HepG2 (cell line): ENCODE measurements around the gene DUS1L. TPM values are rescaled to one million over a fixed set of nuclear protein-coding genes. Genes with fewer than 3 reads are reported as not detected.

ENCODE experiments used
- AHDC1 ChIP-seq: sonication (generic); formaldehyde crosslinking; IDR thresholded peaks from 2 replicates; pipeline ENCODE4 v1.5.1; 2020; ENCODE audit warnings: mild to moderate bottlenecking, missing genetic modification reagents, borderline replicate concordance
- GFI1 ChIP-seq: sonication (generic); formaldehyde crosslinking; IDR thresholded peaks from 2 replicates; pipeline ENCODE4 v1.5.0; 2020; ENCODE audit warnings: missing genetic modification reagents, mild to moderate bottlenecking, borderline replicate concordance
- IRF1 ChIP-seq: sonication (generic); formaldehyde crosslinking; IDR thresholded peaks from 2 replicates; pipeline ENCODE4 v1.4.0; 2020; ENCODE audit warnings: low read depth, mild to moderate bottlenecking, missing genetic modification reagents
- MXD4 ChIP-seq: IDR thresholded peaks from 2 replicates; pipeline ENCODE4 v1.6.1; 2016; ENCODE audit warnings: mild to moderate bottlenecking, missing biosample characterization, missing genetic modification reagents
- ONECUT2 ChIP-seq: sonication (generic); formaldehyde crosslinking; IDR thresholded peaks from 2 replicates; pipeline ENCODE4 v1.4.0; 2020; ENCODE audit warnings: missing genetic modification reagents
- SIN3B ChIP-seq: fragments of 150-350 bp; IDR thresholded peaks from 2 replicates; pipeline ENCODE4 v1.6.1; 2014; ENCODE audit warnings: low read length
- SKI ChIP-seq: fragments of 450-650 bp; IDR thresholded peaks from one replicate; pipeline ENCODE4 v1.6.1; 2018; ENCODE audit warnings: mild to moderate bottlenecking; ENCODE audit not compliant: partially characterized antibody
- ZNF660 ChIP-seq: sonication (generic); formaldehyde crosslinking; IDR thresholded peaks from 2 replicates; pipeline ENCODE4 v1.5.1; 2020; ENCODE audit warnings: mild to moderate bottlenecking, low read depth, missing genetic modification reagents, borderline replicate concordance
- polyA plus RNA-seq, 8 experiments: library from polyadenylated mRNA; depleted of rRNA in 3 of 8; stranded (reverse) in 7 of 8; unstranded in 1 of 8; fragments of >200 nt; fragmentation: Illumina TruSeq in 4 of 8; extraction: Trizol in 4 of 8; gene quantifications; 2 replicates each; pipeline versions ENCODE4 v1.2.1 to v1.2.3, GENCODE V29; 2011 to 2016; ENCODE audit warnings: low read depth in 4 of 8, missing spikeins in 1 of 8, mixed read lengths in 1 of 8; ENCODE audit not compliant: insufficient read depth in 1 of 8
- total RNA-seq, 5 experiments: library from RNA; depleted of rRNA; stranded (reverse); fragments of >200 nt; fragmentation: Illumina TruSeq; extraction: Trizol; gene quantifications; 2 replicates each; pipeline ENCODE4 v1.2.3, GENCODE V29; 2016; ENCODE audit warnings: low read depth in 1 of 5
- TF ChIP-seq, protein P1 (sequence below): sonication (generic); formaldehyde crosslinking; IDR thresholded peaks from 2 replicates; pipeline ENCODE4 v1.9.0; 2022; ENCODE audit warnings: missing genetic modification reagents, mild to moderate bottlenecking, borderline replicate concordance
- TF ChIP-seq, protein P2 (sequence below): sonication (generic); formaldehyde crosslinking; IDR thresholded peaks from 2 replicates; pipeline ENCODE4 v1.4.0; 2020; ENCODE audit warnings: mild to moderate bottlenecking, missing genetic modification reagents
- TF ChIP-seq, protein P3 (sequence below): sonication (generic); formaldehyde crosslinking; IDR thresholded peaks from 2 replicates; pipeline ENCODE4 v1.4.0; 2020; ENCODE audit warnings: missing genetic modification reagents

Gene DUS1L
- total and polyA plus RNA-seq, 2 of the 13 experiments (the other 11 are each of a cell fraction or from before 2014, with no cell fraction given), result 81.0 to 109 TPM

DNA sequence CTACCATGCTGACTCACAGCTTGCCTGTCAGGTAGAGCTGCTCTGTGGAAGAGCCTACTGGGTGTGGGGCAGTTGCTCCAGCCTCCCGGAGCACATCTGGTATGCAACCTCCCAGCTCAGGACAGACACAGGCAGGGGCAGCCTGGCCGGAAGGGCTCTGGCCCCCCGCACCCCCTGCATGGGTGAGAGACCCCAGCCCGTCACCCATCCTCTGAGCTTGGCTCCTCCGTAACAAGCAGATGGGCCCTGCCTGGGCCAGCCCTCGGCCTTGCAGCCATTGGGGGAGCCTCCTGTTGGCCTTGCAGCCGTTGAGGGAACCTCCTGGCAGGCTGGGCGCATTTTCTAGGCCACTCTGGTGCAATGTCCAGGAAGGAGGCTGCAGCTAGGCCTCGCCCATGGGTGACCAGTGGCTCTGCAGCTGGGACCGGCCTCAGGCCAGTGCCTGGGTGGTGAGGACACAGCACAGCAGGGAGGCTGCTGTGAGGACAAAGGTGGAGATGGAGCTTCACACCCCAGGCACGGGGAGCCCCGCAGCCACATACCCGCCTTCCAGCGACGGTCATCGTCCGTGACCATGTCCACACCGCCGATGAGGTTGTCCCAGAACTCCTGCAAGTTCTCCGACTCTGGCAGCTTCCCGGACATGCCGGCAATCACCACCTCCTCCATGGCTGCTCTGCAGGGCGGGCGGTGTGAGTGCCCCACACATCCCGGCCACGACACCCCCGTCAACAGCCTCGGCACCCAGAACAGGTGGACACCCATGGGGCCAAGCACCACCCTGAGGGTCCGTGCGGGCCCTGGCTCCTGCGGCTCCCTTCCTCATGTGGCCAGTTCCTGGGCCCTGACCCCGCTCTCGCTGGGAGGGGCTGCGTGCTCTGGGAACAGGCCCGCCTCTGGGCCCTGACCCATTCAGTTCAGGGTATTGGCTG, 30.4 kb upstream of the DUS1L start (continued):
- TF ChIP-seq AHDC1 (CRISPR knock-in tag) (no peak), GFI1 (no peak), ONECUT2 (0 out of 2 replicates have a peak, but pooled peaks have one; percentile 19), SKI (no peak), MXD4 (CRISPR knock-in tag) (no peak), SIN3B (no peak), IRF1 (CRISPR knock-in tag) (no peak), ZNF660 (CRISPR knock-in tag) (no peak)
- TF ChIP-seq, protein P1, sequence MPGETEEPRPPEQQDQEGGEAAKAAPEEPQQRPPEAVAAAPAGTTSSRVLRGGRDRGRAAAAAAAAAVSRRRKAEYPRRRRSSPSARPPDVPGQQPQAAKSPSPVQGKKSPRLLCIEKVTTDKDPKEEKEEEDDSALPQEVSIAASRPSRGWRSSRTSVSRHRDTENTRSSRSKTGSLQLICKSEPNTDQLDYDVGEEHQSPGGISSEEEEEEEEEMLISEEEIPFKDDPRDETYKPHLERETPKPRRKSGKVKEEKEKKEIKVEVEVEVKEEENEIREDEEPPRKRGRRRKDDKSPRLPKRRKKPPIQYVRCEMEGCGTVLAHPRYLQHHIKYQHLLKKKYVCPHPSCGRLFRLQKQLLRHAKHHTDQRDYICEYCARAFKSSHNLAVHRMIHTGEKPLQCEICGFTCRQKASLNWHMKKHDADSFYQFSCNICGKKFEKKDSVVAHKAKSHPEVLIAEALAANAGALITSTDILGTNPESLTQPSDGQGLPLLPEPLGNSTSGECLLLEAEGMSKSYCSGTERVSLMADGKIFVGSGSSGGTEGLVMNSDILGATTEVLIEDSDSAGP (CRISPR knock-in tag), result peak; percentile 67; the same call in 1 of the 2 replicates
- TF ChIP-seq, protein P2, sequence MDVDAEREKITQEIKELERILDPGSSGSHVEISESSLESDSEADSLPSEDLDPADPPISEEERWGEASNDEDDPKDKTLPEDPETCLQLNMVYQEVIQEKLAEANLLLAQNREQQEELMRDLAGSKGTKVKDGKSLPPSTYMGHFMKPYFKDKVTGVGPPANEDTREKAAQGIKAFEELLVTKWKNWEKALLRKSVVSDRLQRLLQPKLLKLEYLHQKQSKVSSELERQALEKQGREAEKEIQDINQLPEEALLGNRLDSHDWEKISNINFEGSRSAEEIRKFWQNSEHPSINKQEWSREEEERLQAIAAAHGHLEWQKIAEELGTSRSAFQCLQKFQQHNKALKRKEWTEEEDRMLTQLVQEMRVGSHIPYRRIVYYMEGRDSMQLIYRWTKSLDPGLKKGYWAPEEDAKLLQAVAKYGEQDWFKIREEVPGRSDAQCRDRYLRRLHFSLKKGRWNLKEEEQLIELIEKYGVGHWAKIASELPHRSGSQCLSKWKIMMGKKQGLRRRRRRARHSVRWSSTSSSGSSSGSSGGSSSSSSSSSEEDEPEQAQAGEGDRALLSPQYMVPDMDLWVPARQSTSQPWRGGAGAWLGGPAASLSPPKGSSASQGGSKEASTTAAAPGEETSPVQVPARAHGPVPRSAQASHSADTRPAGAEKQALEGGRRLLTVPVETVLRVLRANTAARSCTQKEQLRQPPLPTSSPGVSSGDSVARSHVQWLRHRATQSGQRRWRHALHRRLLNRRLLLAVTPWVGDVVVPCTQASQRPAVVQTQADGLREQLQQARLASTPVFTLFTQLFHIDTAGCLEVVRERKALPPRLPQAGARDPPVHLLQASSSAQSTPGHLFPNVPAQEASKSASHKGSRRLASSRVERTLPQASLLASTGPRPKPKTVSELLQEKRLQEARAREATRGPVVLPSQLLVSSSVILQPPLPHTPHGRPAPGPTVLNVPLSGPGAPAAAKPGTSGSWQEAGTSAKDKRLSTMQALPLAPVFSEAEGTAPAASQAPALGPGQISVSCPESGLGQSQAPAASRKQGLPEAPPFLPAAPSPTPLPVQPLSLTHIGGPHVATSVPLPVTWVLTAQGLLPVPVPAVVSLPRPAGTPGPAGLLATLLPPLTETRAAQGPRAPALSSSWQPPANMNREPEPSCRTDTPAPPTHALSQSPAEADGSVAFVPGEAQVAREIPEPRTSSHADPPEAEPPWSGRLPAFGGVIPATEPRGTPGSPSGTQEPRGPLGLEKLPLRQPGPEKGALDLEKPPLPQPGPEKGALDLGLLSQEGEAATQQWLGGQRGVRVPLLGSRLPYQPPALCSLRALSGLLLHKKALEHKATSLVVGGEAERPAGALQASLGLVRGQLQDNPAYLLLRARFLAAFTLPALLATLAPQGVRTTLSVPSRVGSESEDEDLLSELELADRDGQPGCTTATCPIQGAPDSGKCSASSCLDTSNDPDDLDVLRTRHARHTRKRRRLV, result no peak
- TF ChIP-seq, protein P3, sequence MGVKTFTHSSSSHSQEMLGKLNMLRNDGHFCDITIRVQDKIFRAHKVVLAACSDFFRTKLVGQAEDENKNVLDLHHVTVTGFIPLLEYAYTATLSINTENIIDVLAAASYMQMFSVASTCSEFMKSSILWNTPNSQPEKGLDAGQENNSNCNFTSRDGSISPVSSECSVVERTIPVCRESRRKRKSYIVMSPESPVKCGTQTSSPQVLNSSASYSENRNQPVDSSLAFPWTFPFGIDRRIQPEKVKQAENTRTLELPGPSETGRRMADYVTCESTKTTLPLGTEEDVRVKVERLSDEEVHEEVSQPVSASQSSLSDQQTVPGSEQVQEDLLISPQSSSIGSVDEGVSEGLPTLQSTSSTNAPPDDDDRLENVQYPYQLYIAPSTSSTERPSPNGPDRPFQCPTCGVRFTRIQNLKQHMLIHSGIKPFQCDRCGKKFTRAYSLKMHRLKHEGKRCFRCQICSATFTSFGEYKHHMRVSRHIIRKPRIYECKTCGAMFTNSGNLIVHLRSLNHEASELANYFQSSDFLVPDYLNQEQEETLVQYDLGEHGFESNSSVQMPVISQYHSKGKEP (CRISPR knock-in tag), result no peak
